ENCODE data around the gene ZSCAN21.

ZSCAN21 gene

DNA sequence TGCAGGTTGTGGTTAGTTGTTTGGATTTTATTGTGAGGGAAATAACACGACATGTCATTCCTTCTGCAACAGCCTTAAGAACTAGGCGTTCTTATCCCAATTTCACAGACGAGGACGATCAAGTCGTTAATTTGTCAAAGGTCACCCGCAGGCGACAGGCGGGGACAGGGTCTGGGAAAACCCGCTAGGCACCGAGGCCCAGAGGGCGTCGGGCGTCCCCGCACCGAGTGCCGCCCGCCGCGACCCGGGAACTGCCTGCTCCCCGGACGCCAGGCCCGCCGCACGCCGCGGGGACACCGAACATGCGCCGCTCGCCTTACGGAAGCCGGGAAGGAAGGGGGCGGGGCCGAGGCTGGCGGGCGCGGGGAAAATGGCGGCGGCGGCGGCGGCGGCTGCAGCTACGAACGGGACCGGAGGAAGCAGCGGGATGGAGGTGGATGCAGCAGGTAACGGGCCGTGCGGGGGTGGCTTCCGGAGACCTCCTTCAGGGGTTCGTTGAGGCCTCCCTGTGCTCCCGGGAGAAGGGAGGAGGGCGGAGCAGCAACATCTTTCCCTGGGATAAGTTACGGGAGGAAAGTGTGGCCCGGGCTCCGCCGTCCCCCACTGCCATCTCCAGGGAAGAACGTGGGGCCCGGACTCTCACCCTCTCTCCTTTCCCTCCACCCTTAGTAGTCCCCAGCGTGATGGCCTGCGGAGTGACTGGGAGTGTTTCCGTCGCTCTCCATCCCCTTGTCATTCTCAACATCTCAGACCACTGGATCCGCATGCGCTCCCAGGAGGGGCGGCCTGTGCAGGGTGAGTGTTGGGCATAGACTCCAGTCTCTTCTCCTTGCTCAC is 39.3 kb downstream of the ZSCAN21 start, which contains the start of gene COPS6 (continued):
- TF ChIP-seq ISL1 (CRISPR knock-in tag; IDR thresholded peaks at IDR 0.05): 0 out of 2 replicates have a peak, but pooled peaks have one; percentile 33
- TF ChIP-seq, protein P1, sequence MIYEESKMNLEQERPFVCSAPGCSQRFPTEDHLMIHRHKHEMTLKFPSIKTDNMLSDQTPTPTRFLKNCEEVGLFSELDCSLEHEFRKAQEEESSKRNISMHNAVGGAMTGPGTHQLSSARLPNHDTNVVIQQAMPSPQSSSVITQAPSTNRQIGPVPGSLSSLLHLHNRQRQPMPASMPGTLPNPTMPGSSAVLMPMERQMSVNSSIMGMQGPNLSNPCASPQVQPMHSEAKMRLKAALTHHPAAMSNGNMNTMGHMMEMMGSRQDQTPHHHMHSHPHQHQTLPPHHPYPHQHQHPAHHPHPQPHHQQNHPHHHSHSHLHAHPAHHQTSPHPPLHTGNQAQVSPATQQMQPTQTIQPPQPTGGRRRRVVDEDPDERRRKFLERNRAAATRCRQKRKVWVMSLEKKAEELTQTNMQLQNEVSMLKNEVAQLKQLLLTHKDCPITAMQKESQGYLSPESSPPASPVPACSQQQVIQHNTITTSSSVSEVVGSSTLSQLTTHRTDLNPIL (CRISPR knock-in tag; IDR thresholded peaks at IDR 0.05; ENCODE audit: low read depth): no peak
- TF ChIP-seq ESRRG (CRISPR knock-in tag; IDR thresholded peaks at IDR 0.05): no peak

DNA sequence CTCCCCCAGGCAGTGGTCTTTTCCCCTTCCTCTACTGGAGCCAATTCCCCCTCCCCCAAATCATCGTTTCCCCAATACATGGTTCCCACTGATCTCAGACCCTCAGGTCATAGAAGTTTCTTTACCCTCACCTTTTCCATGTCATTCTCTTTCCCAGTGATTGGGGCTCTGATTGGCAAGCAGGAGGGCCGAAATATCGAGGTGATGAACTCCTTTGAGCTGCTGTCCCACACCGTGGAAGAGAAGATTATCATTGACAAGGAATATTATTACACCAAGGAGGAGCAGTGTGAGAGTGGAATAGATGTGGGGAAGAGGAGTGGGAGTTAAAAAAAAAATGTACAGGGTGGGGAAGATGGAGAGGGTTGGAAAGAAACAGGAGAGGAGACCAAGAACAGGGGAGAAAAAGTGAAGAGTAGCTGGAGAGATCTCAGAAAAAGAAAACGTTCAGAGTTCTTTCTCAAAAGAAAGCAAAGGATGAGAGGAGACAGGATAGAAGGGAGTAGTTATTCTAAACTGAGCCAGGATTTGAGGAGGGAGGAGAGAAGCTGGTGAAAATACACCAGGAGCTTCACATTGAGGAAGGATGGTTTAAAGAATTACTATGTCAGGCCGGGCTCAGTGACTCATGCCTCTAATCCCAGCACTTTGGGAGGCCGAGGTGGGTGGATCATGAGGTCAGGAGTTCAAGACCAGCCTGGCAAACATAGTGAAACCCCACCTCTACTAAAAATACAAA is 40.1 kb downstream of the ZSCAN21 start:
- TF ChIP-seq OSR1 (CRISPR knock-in tag; IDR thresholded peaks at IDR 0.05) (no peak), ZNF8 (CRISPR knock-in tag; IDR thresholded peaks at IDR 0.05) (no peak), ZFP30 (CRISPR knock-in tag; IDR thresholded peaks at IDR 0.05) (no peak), PPARA (CRISPR knock-in tag; IDR thresholded peaks at IDR 0.05; ENCODE audit: borderline replicate concordance) (no peak), ZNF70 (CRISPR knock-in tag; IDR thresholded peaks at IDR 0.05) (no peak), SNAI2 (CRISPR knock-in tag; IDR thresholded peaks at IDR 0.05) (no peak), ZFP3 (CRISPR knock-in tag; IDR thresholded peaks at IDR 0.05) (no peak), ZNF565 (CRISPR knock-in tag; conservative IDR thresholded peaks at IDR 0.05; ENCODE audit: low read depth) (no peak), TOX (CRISPR knock-in tag; IDR thresholded peaks at IDR 0.05; ENCODE audit: borderline replicate concordance) (no peak), GLIS3 (CRISPR knock-in tag; IDR thresholded peaks at IDR 0.05) (no peak), ARNTL (CRISPR knock-in tag; IDR thresholded peaks at IDR 0.05; ENCODE audit: borderline replicate concordance, low read depth) (no peak), RARB (CRISPR knock-in tag; IDR thresholded peaks at IDR 0.05) (no peak), BACH2 (CRISPR knock-in tag; IDR thresholded peaks at IDR 0.05; ENCODE audit: borderline replicate concordance) (no peak), ESRRG (CRISPR knock-in tag; IDR thresholded peaks at IDR 0.05) (no peak), CSDC2 (CRISPR knock-in tag; IDR thresholded peaks at IDR 0.05) (no peak)
- TF ChIP-seq, protein P2, sequence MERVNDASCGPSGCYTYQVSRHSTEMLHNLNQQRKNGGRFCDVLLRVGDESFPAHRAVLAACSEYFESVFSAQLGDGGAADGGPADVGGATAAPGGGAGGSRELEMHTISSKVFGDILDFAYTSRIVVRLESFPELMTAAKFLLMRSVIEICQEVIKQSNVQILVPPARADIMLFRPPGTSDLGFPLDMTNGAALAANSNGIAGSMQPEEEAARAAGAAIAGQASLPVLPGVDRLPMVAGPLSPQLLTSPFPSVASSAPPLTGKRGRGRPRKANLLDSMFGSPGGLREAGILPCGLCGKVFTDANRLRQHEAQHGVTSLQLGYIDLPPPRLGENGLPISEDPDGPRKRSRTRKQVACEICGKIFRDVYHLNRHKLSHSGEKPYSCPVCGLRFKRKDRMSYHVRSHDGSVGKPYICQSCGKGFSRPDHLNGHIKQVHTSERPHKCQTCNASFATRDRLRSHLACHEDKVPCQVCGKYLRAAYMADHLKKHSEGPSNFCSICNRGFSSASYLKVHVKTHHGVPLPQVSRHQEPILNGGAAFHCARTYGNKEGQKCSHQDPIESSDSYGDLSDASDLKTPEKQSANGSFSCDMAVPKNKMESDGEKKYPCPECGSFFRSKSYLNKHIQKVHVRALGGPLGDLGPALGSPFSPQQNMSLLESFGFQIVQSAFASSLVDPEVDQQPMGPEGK (CRISPR knock-in tag; IDR thresholded peaks at IDR 0.05; ENCODE audit: borderline replicate concordance): no peak
- TF ChIP-seq, protein P3, sequence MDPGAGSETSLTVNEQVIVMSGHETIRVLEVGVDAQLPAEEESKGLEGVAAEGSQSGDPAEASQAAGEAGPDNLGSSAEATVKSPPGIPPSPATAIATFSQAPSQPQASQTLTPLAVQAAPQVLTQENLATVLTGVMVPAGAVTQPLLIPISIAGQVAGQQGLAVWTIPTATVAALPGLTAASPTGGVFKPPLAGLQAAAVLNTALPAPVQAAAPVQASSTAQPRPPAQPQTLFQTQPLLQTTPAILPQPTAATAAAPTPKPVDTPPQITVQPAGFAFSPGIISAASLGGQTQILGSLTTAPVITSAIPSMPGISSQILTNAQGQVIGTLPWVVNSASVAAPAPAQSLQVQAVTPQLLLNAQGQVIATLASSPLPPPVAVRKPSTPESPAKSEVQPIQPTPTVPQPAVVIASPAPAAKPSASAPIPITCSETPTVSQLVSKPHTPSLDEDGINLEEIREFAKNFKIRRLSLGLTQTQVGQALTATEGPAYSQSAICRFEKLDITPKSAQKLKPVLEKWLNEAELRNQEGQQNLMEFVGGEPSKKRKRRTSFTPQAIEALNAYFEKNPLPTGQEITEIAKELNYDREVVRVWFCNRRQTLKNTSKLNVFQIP (CRISPR knock-in tag; IDR thresholded peaks at IDR 0.05; ENCODE audit: borderline replicate concordance, low read depth): no peak
- TF ChIP-seq, protein P1 (CRISPR knock-in tag; IDR thresholded peaks at IDR 0.05; ENCODE audit: low read depth): no peak
- TF ChIP-seq, protein P4, sequence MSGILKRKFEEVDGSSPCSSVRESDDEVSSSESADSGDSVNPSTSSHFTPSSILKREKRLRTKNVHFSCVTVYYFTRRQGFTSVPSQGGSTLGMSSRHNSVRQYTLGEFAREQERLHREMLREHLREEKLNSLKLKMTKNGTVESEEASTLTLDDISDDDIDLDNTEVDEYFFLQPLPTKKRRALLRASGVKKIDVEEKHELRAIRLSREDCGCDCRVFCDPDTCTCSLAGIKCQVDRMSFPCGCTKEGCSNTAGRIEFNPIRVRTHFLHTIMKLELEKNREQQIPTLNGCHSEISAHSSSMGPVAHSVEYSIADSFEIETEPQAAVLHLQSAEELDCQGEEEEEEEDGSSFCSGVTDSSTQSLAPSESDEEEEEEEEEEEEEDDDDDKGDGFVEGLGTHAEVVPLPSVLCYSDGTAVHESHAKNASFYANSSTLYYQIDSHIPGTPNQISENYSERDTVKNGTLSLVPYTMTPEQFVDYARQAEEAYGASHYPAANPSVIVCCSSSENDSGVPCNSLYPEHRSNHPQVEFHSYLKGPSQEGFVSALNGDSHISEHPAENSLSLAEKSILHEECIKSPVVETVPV (CRISPR knock-in tag; IDR thresholded peaks at IDR 0.05): no peak
- peak; percentile 2 for ATAC-seq
